Stomach (tissue), 4 donors: ENCODE results near the gene DYNC1H1.

Experiments used
- CTCF ChIP-seq, 7 experiments: fragments of 450-650 bp in 4 of 7; fragments of 200-600 bp in 3 of 7; sonication (generic) in 3 of 7; IDR thresholded peaks; one replicate each; pipeline ENCODE4 v1.5.1; 2016 to 2019; ENCODE audit warnings: antibody characterized with exemption in 7 of 7, control low read depth in 2 of 7, mild to moderate bottlenecking in 1 of 7
- POLR2AphosphoS5 ChIP-seq, 3 donors: sonication (generic); formaldehyde crosslinking; IDR thresholded peaks; one replicate each; pipeline ENCODE4 v1.6.1; 2016; ENCODE audit warnings: antibody characterized with exemption in 3 of 3

GRCh38 chr14:102063808-102064429, 99.5 kb downstream of the DYNC1H1 start:
- TF ChIP-seq CTCF (IDR thresholded peaks at IDR 0.05) (no peak), POLR2AphosphoS5 (IDR thresholded peaks at IDR 0.05) (no peak)
